ENCODE measurements around the gene ZC3H4.

- TF ChIP-seq CTCF (IDR thresholded peaks at IDR 0.05) (peak; percentile 49 to 87 (median 80)), POLR2A (IDR thresholded peaks at IDR 0.05) (no peak)
These were observed 11.5 kb upstream of the ZC3H4 start for GRCh38 chr19:47124937-47125668.
